SK-N-DZ (cell line): ENCODE data around the gene UBA5.

Experiments used
- DNase-seq: peaks from one replicate; pipeline ENCODE4 v3.0.0-alpha.2; 2015; ENCODE audit warnings: low spot score

UBA5 gene

DNA sequence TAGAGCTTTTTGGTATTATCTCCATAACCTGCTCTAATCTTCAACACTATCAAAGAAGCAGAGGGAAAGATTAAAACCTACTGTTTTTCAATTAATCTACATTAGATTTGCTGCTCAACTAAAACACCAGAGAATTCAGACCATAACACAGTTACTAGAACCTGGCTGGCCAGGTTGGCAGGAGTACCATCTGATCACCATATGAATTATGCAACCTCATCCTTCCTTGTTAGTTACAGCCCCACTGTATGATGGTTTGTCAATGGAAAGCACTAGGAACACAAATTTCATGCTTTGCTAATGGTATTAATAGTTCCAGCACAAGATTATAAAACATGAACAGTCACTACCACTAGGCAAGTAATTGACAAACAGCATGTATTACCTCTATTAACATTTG lies 56.2 kb downstream of the UBA5 start:
- DNase-seq, result no peak

DNA sequence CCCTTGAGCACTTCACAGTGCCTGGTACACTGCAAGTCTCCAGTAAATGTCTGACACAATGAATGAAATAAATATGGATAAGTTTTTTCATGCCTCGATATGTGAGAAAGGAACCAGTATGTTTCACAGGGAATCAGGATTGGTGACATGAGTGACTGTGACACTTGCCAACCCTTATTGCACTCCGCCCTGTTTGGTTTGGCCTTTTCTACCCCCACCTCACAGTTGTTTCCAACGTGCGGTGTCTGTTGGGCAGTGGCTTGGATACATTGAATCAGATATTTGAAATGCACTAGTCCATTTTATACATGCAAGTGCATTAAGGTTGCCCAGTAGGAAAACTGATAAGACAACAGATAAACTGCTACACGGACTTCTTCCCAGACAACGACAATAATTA lies 60.1 kb downstream of the UBA5 start:
- no peak for DNase-seq

DNA sequence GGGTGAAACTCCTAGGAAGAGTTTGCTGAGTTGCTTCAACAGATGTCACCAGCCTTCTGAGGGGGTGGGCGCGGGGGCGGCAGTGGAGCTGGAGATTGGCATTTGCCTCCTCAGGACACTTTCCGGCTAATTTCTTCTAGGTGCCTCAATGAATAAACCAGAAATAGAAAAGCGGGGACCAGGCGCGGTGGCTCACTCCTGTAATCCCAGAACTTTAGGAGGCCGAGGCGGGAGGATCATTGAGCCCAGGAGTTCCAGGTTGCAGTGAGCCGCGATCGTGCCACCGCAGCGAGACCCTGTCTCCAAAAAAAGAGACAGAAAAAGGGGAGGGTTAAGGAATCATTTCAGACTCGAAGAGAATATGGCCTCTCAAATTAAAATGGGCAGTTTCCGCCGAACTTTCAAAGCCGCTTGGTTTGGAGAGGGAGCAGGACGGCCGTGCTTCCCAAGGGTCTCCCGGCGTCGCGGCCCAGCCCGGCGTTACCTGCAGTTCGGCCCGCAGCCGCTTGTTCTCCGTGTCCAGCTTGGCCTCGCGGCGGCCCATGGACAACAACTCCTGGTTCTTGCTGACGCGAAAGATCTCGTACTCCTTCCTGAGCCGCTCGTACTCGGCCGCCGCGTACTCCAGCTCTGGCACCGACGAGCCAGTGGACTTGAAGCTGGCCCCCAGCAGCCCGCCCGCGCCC lies 61.5 kb downstream of the UBA5 start:
- DNase-seq, result peak; percentile 75

DNA sequence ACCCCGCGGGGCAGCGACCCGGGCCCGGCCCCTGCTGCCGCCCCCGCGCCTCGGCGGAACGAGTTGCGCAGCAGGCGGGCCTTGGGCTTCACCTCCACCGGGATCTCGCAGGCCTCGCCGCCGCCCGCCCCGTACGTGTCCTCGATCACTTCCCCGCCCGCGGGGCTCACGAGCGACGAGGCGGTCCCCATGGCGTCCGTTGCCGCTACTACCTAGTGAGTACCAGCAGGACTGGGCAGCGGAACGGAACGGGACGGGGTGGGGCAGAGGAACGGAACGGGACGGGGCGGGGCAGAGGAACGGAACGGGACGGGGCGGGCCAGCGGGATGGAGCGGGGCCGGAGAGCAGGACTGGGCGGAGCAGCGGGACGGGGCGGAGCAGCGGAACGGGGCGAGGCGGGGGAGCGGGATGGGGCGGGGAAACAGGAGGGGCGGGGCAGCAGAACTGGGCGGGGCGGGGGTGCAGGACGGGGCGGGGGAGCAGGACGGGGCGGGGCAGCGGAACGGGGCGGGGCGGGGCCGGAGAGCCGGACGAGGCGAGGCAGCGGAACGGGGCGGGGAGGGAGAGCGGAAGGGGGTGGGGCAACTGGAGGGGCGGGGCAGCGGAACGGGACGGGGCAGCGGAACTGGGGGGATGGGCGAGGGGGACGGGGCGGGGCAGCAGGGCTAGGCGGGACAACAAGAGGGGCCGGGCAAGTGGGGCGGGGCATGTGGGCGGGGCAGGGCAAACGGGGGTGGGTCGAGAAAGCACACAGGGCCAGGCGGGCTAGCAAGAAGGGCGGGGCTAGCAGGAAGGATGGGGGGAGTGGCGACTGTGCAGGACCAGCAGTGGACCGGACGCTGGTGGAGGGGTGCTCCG lies 62.3 kb downstream of the UBA5 start, which contains the start of gene NPHP3:
TSS of gene NPHP3 (minus strand) at position 245 of the 859 bp plus-strand sequence. CDS start at position 191, 54 bp downstream.
- peak; percentile 88 for DNase-seq

DNA sequence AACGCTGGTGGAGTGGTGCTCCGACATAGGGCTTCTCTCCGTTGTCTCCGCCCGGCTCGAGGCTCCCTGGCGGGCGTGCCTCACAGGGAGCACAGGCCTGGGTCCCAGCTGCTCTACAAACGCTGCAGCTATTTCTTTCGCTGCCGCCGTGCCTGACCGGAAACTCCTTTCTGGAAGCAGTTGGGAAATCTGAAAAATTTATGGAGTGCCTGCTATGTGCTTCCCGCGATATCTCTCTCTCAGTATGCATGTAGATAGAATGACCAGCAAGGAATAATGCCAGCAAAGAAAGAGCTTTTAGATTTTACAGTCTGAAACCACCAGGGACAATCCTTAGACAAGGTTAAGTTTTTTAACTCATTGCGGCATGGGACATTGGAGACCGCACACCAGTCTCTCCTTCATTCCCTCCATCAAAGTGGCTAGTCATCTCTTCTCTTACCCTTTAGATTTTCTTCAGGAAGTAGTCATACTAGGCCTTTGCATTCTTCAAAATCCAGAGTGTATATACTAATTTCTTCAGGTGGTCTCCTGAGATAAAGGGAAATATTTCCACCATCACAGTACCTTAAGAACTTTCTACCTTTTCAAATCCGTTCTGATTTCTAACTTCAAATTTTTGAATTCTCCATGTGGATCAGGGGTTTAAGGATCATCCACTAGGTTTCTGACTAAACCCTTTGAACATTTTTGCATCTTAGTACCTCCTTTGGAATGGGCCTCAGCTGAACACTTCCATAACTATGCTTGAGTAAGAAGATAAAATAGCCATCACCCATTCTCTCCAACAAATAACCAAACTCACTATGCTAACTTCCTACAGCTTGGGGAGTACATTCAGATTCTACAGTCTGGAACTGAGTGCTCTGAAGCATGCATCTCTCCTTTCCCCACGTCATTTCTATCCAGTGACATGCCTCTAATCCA lies 63.2 kb downstream of the UBA5 start:
- no peak for DNase-seq

DNA sequence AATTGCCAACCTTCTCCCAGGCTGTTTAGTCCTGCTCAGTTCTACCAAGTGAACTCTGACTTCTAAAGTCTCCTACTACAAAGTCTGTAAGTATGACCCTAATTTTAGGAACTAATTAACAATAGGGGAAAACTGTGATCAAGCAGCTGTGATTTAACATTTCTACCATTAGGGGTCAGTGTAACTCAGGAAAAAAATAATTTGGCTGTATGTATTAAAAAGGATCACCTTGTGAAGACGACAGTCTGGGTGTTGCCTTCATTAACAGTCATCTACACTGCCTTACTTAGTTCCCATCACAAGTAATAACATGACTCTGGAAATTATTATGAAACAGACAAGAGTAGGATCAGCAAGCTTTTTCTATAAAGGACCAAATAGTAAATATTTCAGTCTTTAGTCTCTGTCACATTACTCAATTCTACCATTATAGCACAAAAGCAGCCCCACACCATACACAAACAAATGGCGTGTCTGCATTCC lies 66.3 kb downstream of the UBA5 start:
- peak; percentile 59 for DNase-seq
